ENCODE measurements around the gene SARDH.
"Not testable (repeated sequence)": the region's sequence is repeated elsewhere in the genome, so short reads cannot be mapped to it uniquely, and the experiment has no call there.

The SARDH gene

GRCh38 chr9:133626008-133626407 is 112.1 kb downstream of the SARDH start:
- H3K27ac ChIP-seq, H3K4me3 ChIP-seq: not testable (repeated sequence)

- Histone ChIP-seq H3K27ac (no peak overlapping the region), H3K4me3 (no peak overlapping the region)
Measured at GRCh38 chr9:133622555-133622954, 115.6 kb downstream of the SARDH start.

GRCh38 chr9:133621725-133622267 is 116.4 kb downstream of the SARDH start:
- Histone ChIP-seq H3K4me3 (no peak overlapping the region), H3K27ac (no peak overlapping the region)

- peak overlapping the region in 1 of 21 experiments; percentile 43 for H3K27ac ChIP-seq
- H3K4me3 ChIP-seq: no peak overlapping the region
Measured at GRCh38 chr9:133619791-133620190, 118.4 kb downstream of the SARDH start.

GRCh38 chr9:133618726-133619125 is 119.4 kb downstream of the SARDH start:
- Histone ChIP-seq H3K4me3 (no peak overlapping the region), H3K27ac (no peak overlapping the region)

GRCh38 chr9:133616643-133617405 is 121.3 kb downstream of the SARDH start:
- Histone ChIP-seq H3K27ac (no peak overlapping the region), H3K4me3 (no peak overlapping the region)

- H3K4me3 ChIP-seq: no peak overlapping the region
Measured at GRCh38 chr9:133615606-133616188, 122.5 kb downstream of the SARDH start.

GRCh38 chr9:133615186-133615585 is 123.0 kb downstream of the SARDH start:
- H3K27ac ChIP-seq: no peak overlapping the region
- H3K4me3 ChIP-seq: no peak overlapping the region

More at GRCh38 chr9:133615606-133616188, 122.5 kb downstream of the SARDH start:
- no peak overlapping the region for H3K27ac ChIP-seq

GRCh38 chr9:133614678-133615077 is 123.5 kb downstream of the SARDH start:
- H3K4me3 ChIP-seq: no peak overlapping the region
- no peak overlapping the region for H3K27ac ChIP-seq

- H3K4me3 ChIP-seq: no peak overlapping the region
- H3K27ac ChIP-seq: no peak overlapping the region
Measured at GRCh38 chr9:133614056-133614455, 124.1 kb downstream of the SARDH start.

All from skin epidermis (tissue), 12 donors.